K562 (cell line): ENCODE results near the gene THAP12. TPM values are rescaled to one million over a fixed set of nuclear protein-coding genes. Genes with fewer than 3 reads are reported as not detected.
A peak's percentile ranks its signal among the peaks of the same experiment; 100 is the strongest.

ENCODE experiments used
- ATAC-seq: fragments of 200-7000 bp; cut with Tn5 transposase; 3 replicates; pipeline ENCODE4 v1.9.1; 2020; ENCODE audit warnings: moderate library complexity
- BruUV-seq: library from RNA; stranded (reverse); fragments of 400-500 nt; replicated peaks from 2 replicates; lab custom pipeline; 2021; lab: Mats Ljungman, UMichigan
- CTCF ChIA-PET: fragments of 300-600 bp; formaldehyde crosslinking; extraction: SDS; loops from one replicate; lab custom pipeline; 2021; ENCODE audit warnings: low intra/inter-chr PET ratio; lab: Yijun Ruan, JAX
- POLR2A ChIA-PET: fragments of 300-600, 350-650 bp; sonication (Branson Sonifier 250); formaldehyde crosslinking; extraction: SDS; loops from one replicate; lab custom pipeline; 2021; ENCODE audit warnings: antibody characterized with exemption, inconsistent platforms; lab: Yijun Ruan, JAX
- DNase-seq, 4 experiments: peaks; one replicate each; pipeline versions ENCODE4 v3.0.0 to v3.0.0-alpha.2; 2011 to 2018; ENCODE audit warnings: low spot score in 3 of 4, mixed read lengths in 3 of 4; ENCODE audit errors: extremely low read depth in 1 of 4
- FAIRE-seq: peaks from 2 replicates; lab custom pipeline; 2011; peaks lifted over from hg19 to GRCh38; lab: Jason Lieb, UNC
- H2AFZ ChIP-seq: 2 replicates; pipeline ENCODE4 v1.6.0; 2011; ENCODE audit warnings: low read depth, low read length, control low read depth, inconsistent platforms
- H3K27ac ChIP-seq: fragments of 200-600 bp; 3 replicates; pipeline ENCODE4 v1.8.0; 2011; ENCODE audit warnings: low read depth, mild to moderate bottlenecking, control low read depth, inconsistent platforms, low read length, moderate library complexity, mixed read lengths; ENCODE audit errors: extremely low read depth
- H3K27me3 ChIP-seq, 2 experiments: fragments of 300-600 bp in 1 of 2; 2 replicates in 1 of 2; 3 replicates in 1 of 2; pipeline versions ENCODE4 v1.6.0 to v1.8.0; 2011; ENCODE audit warnings: inconsistent platforms in 2 of 2, low read length in 2 of 2, mild to moderate bottlenecking in 1 of 2, mixed read lengths in 1 of 2, moderate library complexity in 1 of 2; ENCODE audit not compliant: control insufficient read depth in 2 of 2, insufficient read depth in 2 of 2
- H3K36me3 ChIP-seq: fragments of 300-600 bp; 3 replicates; pipeline ENCODE4 v1.8.0; 2011; ENCODE audit warnings: mild to moderate bottlenecking, low read length, inconsistent platforms; ENCODE audit not compliant: control insufficient read depth, insufficient read depth
- H3K4me1 ChIP-seq, 2 experiments: fragments of 200-600 bp in 1 of 2; replicated peaks in 1 of 2; 2 replicates in 1 of 2; 3 replicates in 1 of 2; pipeline versions ENCODE4 v1.5.1 to v1.8.0; 2011; ENCODE audit warnings: inconsistent platforms in 2 of 2, low read length in 2 of 2, mild to moderate bottlenecking in 1 of 2, mixed read lengths in 1 of 2, moderate library complexity in 1 of 2; ENCODE audit not compliant: control insufficient read depth in 2 of 2, insufficient read depth in 2 of 2
- H3K4me2 ChIP-seq: 2 replicates; pipeline ENCODE4 v1.6.1; 2011; ENCODE audit warnings: low read length, control low read depth, inconsistent platforms, mixed read lengths; ENCODE audit not compliant: insufficient read depth
- H3K4me3 ChIP-seq: fragments of 200-600 bp; sonication (generic), shearing (Covaris generic); 2 replicates; pipeline ENCODE4 v1.5.1; 2016; ENCODE audit warnings: control low read depth, inconsistent platforms
- H3K79me2 ChIP-seq: fragments of 200-600 bp; 3 replicates; pipeline ENCODE4 v1.8.0; 2011; ENCODE audit warnings: low read length, inconsistent platforms; ENCODE audit not compliant: control insufficient read depth, insufficient read depth
- H3K9ac ChIP-seq, 2 experiments: 2 replicates each; pipeline versions ENCODE4 v1.6.0 to v1.6.1; 2011; ENCODE audit warnings: low read depth in 2 of 2, low read length in 2 of 2, control low read depth in 1 of 2, inconsistent platforms in 1 of 2, mild to moderate bottlenecking in 1 of 2, mixed read lengths in 1 of 2; ENCODE audit not compliant: insufficient read depth in 1 of 2
- H3K9me1 ChIP-seq: one replicate; pipeline ENCODE4 v1.6.0; 2011; ENCODE audit warnings: inconsistent platforms, mild to moderate bottlenecking, low read length, moderate library complexity; ENCODE audit not compliant: control insufficient read depth, insufficient read depth
- H3K9me3 ChIP-seq: replicated peaks from 2 replicates; pipeline ENCODE4 v1.5.1; 2011; ENCODE audit warnings: low read depth, low read length, inconsistent platforms; ENCODE audit not compliant: control insufficient read depth, insufficient read depth
- H4K20me1 ChIP-seq: replicated peaks from 2 replicates; pipeline ENCODE4 v1.6.1; 2011; ENCODE audit warnings: low read length, inconsistent platforms, mixed read lengths; ENCODE audit not compliant: control insufficient read depth, insufficient read depth
- ARID1B ChIP-seq: fragments of 450-650 bp; IDR thresholded peaks from 2 replicates; pipeline ENCODE4 v1.6.1; 2016; ENCODE audit warnings: antibody characterized with exemption, mild to moderate bottlenecking, inconsistent platforms
- BCL6 ChIP-seq: fragments of 250-450 bp; sonication (Bioruptor Pico); IDR thresholded peaks from 2 replicates; pipeline ENCODE4 v1.4.0; 2020
- EP400 ChIP-seq: fragments of 450-650 bp; IDR thresholded peaks from 2 replicates; pipeline ENCODE4 v1.6.1; 2017; ENCODE audit warnings: antibody characterized with exemption, mild to moderate bottlenecking, moderate library complexity
- ETV5 ChIP-seq: sonication (generic); formaldehyde crosslinking; IDR thresholded peaks from 2 replicates; pipeline ENCODE4 v1.4.0; 2020; ENCODE audit warnings: low read depth, mild to moderate bottlenecking, missing genetic modification reagents
- HNRNPLL ChIP-seq: fragments of 200-400 bp; formaldehyde crosslinking; IDR thresholded peaks from 2 replicates; pipeline ENCODE4 v1.6.1; 2017; ENCODE audit warnings: low read length, low read depth, mild to moderate bottlenecking; ENCODE audit not compliant: poor library complexity, severe bottlenecking
- HNRNPUL1 ChIP-seq: fragments of 200-400 bp; formaldehyde crosslinking; IDR thresholded peaks from 2 replicates; pipeline ENCODE4 v1.6.1; 2017; ENCODE audit warnings: low read length
- JUN ChIP-seq, 2 experiments: sonication (generic) in 1 of 2; formaldehyde crosslinking in 1 of 2; IDR thresholded peaks; 2 replicates each; pipeline versions ENCODE4 v1.6.1 to v1.8.0; 2012 to 2022; ENCODE audit warnings: borderline replicate concordance in 2 of 2, mild to moderate bottlenecking in 2 of 2, improper control_type of control experiment in 1 of 2, low read depth in 1 of 2, low read length in 1 of 2, missing genetic modification reagents in 1 of 2
- KLF16 ChIP-seq: IDR thresholded peaks from 2 replicates; pipeline ENCODE4 v1.6.1; 2016; ENCODE audit warnings: antibody characterized with exemption
- LEF1 ChIP-seq: fragments of 450-650 bp; IDR thresholded peaks from 2 replicates; pipeline ENCODE4 v1.6.1; 2016; ENCODE audit warnings: mild to moderate bottlenecking
- MEF2D ChIP-seq: conservative IDR thresholded peaks from 2 replicates; pipeline ENCODE4 v1.6.1; 2016; ENCODE audit warnings: low read depth, missing genetic modification characterization, missing compliant biosample characterization
- NCOA4 ChIP-seq: fragments of 450-650 bp; IDR thresholded peaks from 2 replicates; pipeline ENCODE4 v1.6.1; 2018; ENCODE audit warnings: mild to moderate bottlenecking; ENCODE audit not compliant: partially characterized antibody
- NFRKB ChIP-seq: fragments of 450-650 bp; IDR thresholded peaks from 2 replicates; pipeline ENCODE4 v1.6.1; 2016; ENCODE audit warnings: low read depth
- NFXL1 ChIP-seq: fragments of 450-650 bp; formaldehyde crosslinking; IDR thresholded peaks from 2 replicates; pipeline ENCODE4 v1.4.0; 2021; ENCODE audit warnings: mild to moderate bottlenecking
- PHB ChIP-seq: fragments of 250-450 bp; sonication (Bioruptor Pico); IDR thresholded peaks from 2 replicates; pipeline ENCODE4 v1.5.0; 2021
- POLR2H ChIP-seq: IDR thresholded peaks from 2 replicates; pipeline ENCODE4 v1.6.1; 2016; ENCODE audit warnings: missing genetic modification characterization, low read depth, mild to moderate bottlenecking, control low read depth, missing compliant biosample characterization, moderate library complexity
- PTBP1 ChIP-seq: fragments of 200-400 bp; formaldehyde crosslinking; IDR thresholded peaks from 2 replicates; pipeline ENCODE4 v1.6.1; 2017; ENCODE audit warnings: low read depth, low read length
- PTRF ChIP-seq: fragments of 450-650 bp; IDR thresholded peaks from 2 replicates; pipeline ENCODE4 v1.6.1; 2016; ENCODE audit warnings: mild to moderate bottlenecking, missing genetic modification characterization, missing compliant biosample characterization
- PYGO2 ChIP-seq: fragments of 450-650 bp; IDR thresholded peaks from 2 replicates; pipeline ENCODE4 v1.6.1; 2016; ENCODE audit warnings: mild to moderate bottlenecking, missing genetic modification characterization, moderate library complexity, missing compliant biosample characterization
- RFX7 ChIP-seq: fragments of 250-450 bp; sonication (Bioruptor Pico); IDR thresholded peaks from 2 replicates; pipeline ENCODE4 v1.5.1; 2021; ENCODE audit warnings: mild to moderate bottlenecking
- SMARCA4 ChIP-seq: fragments of 450-650 bp; IDR thresholded peaks from 2 replicates; pipeline ENCODE4 v1.6.1; 2016
- SP2 ChIP-seq: IDR thresholded peaks from 2 replicates; pipeline ENCODE4 v1.6.1; 2011; ENCODE audit warnings: mild to moderate bottlenecking, low read depth, low read length, moderate library complexity; ENCODE audit not compliant: poor library complexity, severe bottlenecking; ENCODE audit errors: extremely low read depth
- SRSF3 ChIP-seq: fragments of 200-400 bp; formaldehyde crosslinking; IDR thresholded peaks from 2 replicates; pipeline ENCODE4 v1.6.1; 2016; ENCODE audit warnings: mild to moderate bottlenecking, low read length, moderate library complexity; ENCODE audit not compliant: insufficient read depth
- TSC22D4 ChIP-seq: fragments of 450-650 bp; IDR thresholded peaks from 2 replicates; pipeline ENCODE4 v1.6.1; 2016; ENCODE audit warnings: missing genetic modification characterization, missing biosample characterization, control low read depth
- ZFP30 ChIP-seq: fragments of 250-450 bp; sonication (Bioruptor Pico); IDR thresholded peaks from 2 replicates; pipeline ENCODE4 v1.8.0; 2022; ENCODE audit warnings: moderate library complexity, mild to moderate bottlenecking, inconsistent platforms, borderline replicate concordance
- ZNF24 ChIP-seq: fragments of 450-650 bp; IDR thresholded peaks from 2 replicates; pipeline ENCODE4 v1.6.1; 2016
- ZNF444 ChIP-seq: fragments of 250-450 bp; sonication (Bioruptor Pico); IDR thresholded peaks from 2 replicates; pipeline ENCODE4 v1.4.0; 2020; ENCODE audit warnings: mild to moderate bottlenecking, moderate library complexity
- WGBS: fragments of 100-300 bp; shearing (Covaris generic); methylation state at CpG from one replicate; pipeline ENCODE4 v1.1.6; 2016; ENCODE audit warnings: low coverage, mixed read lengths; ENCODE audit not compliant: insufficient coverage; ENCODE audit errors: missing lambda C conversion rate; 5-methylcytosine and 5-hydroxymethylcytosine counted together
- in situ Hi-C: fragments of 300-500 bp; cut with MboI; formaldehyde crosslinking; loops from 4 replicates; pipeline ENCODE4 v1.15.0; 2018; ENCODE audit warnings: inconsistent platforms, mixed read lengths
- intact Hi-C: fragments of 100-400 bp; cut with micrococcal nuclease; formaldehyde crosslinking; loops from 2 replicates; pipeline ENCODE4 v1.14.2; 2022
- polyA plus RNA-seq, 8 experiments: library from polyadenylated mRNA; depleted of rRNA in 4 of 8; stranded (reverse) in 5 of 8; unstranded in 3 of 8; fragments of >200 nt; fragmentation: Nextera tagmentation in 2 of 8; fragmentation: Illumina TruSeq in 1 of 8; extraction: Ambion mirVana in 2 of 8; extraction: Trizol in 1 of 8; gene quantifications; 2 replicates each; pipeline versions ENCODE4 v1.2.1 to v1.2.3, GENCODE V29; 2011 to 2014; ENCODE audit warnings: inconsistent platforms in 1 of 8, missing spikeins in 1 of 8
- total RNA-seq, 7 experiments: library from RNA; depleted of rRNA in 6 of 7; stranded (reverse); fragments of >200 nt in 6 of 7; fragmentation: Illumina TruSeq in 2 of 7; extraction: Trizol in 2 of 7; gene quantifications; 2 replicates each; pipeline versions ENCODE4 v1.2.1 to v1.2.3, GENCODE V29; 2011 to 2021; ENCODE audit warnings: low replicate concordance in 1 of 7
- TF ChIP-seq, protein P1 (sequence below): fragments of 250-450 bp; sonication (Bioruptor Pico); IDR thresholded peaks from 2 replicates; pipeline ENCODE4 v1.8.0; 2022; ENCODE audit warnings: moderate library complexity, mild to moderate bottlenecking, inconsistent platforms

Gene THAP12
- total and polyA plus RNA-seq, 9 of the 15 experiments (the other 6 are each of a cell fraction or from before 2014, with no cell fraction given) = 28.1 to 103 (median 57.8) TPM

DNA sequence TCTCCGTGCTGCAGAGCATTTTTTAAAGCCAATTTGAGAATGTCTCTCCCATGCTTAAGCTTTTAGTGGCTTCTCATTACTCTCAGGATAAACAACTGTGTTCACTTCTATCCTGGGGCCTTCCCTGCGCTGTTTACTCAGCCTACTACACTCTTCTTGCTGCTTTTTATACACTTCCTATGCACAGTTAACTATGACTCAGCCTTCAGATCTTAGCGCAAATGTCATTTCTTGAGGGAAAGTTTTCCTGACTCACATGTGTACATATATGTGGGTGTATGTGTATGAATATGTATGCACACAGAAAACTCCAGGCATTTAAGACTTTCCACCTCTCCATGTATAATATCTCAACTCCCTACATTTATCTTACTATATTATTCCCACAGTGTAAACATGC, 9.8 kb downstream of the THAP12 start:
- POLR2A ChIA-PET = interaction anchor here (0.6 kb wide), 2 partner anchors 509 to 659 kb away, joined by 3 to 4 read pairs; no protein-coding TSS in a partner anchor
- peak overlapping the region; percentile 40; the same call in 1 of the 2 replicates for H3K4me2 ChIP-seq
- no peak for TF ChIP-seq PTBP1
- peak; percentile 77; the same call in 1 of the 2 replicates for TF ChIP-seq ZNF24
- 0 out of 2 replicates have a peak, but pooled peaks have one; percentile 30 for TF ChIP-seq LEF1
- no peak for TF ChIP-seq SP2
- TF ChIP-seq KLF16 = no peak
- no peak for TF ChIP-seq RFX7
- no peak for TF ChIP-seq EP400
- no peak for TF ChIP-seq PYGO2
- TF ChIP-seq SRSF3 = no peak
- TF ChIP-seq TSC22D4 (tag) = no peak
- peak; percentile 72; the same call in 1 of the 2 replicates for TF ChIP-seq SMARCA4
- TF ChIP-seq PTRF (tag) = no peak
- TF ChIP-seq ZNF444 (CRISPR knock-in tag) = no peak
- no peak for TF ChIP-seq NFRKB
- TF ChIP-seq MEF2D (tag) = no peak
- TF ChIP-seq BCL6 (CRISPR knock-in tag) = no peak
- no peak for TF ChIP-seq PHB (CRISPR knock-in tag)
- TF ChIP-seq POLR2H (tag) = no peak
- no peak for TF ChIP-seq HNRNPUL1
- TF ChIP-seq ARID1B = peak; percentile 33; the same call in 1 of the 2 replicates
- no peak for TF ChIP-seq NFXL1 (CRISPR knock-in tag)
- no peak for TF ChIP-seq ZFP30 (CRISPR knock-in tag)
- TF ChIP-seq, protein P1, sequence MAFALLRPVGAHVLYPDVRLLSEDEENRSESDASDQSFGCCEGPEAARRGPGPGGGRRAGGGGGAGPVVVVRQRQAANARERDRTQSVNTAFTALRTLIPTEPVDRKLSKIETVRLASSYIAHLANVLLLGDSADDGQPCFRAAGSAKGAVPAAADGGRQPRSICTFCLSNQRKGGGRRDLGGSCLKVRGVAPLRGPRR (CRISPR knock-in tag) = no peak
- no peak for TF ChIP-seq NCOA4
- peak; percentile 96 for TF ChIP-seq HNRNPLL
- TF ChIP-seq ETV5 = no peak
- peak; percentile 27; the same call in 1 of the 2 replicates for TF ChIP-seq JUN (IDR thresholded peaks at IDR 0.05; ENCODE audit: borderline replicate concordance, low read depth, low read length)
- TF ChIP-seq JUN (CRISPR knock-in tag; IDR thresholded peaks at IDR 0.05; ENCODE audit: borderline replicate concordance) = no peak

More for the DNA sequence above, 9.8 kb downstream of the THAP12 start:
- Histone ChIP-seq H3K9me3 (no peaks in the 10 kb centered on the region), H3K36me3 (no peaks in the 10 kb centered on the region), H4K20me1 (peaks cover 19% of the 10 kb centered on the region), H3K27me3 (no peaks in the 10 kb centered on the region), H3K4me3 (no peak overlapping the region), H2AFZ (no peak overlapping the region), H3K79me2 (peaks cover 96% of the 10 kb centered on the region), H3K9me1 (no peaks in the 10 kb centered on the region), H3K4me1 (peaks cover 4 to 11% of the 10 kb centered on the region in 2 experiments), H3K9ac (0 out of 4 replicates have a peak overlapping the region, but pooled peaks of 1 of the 2 experiments have one; percentile 2), H3K27ac (peak overlapping the region; percentile 42; the same call in 2 of the 3 replicates)
- FAIRE-seq = peak; percentile 58
- BruUV-seq = TSS peak; percentile 12
- DNase-seq = peak in 2 of 4 experiments; percentile 36 to 51
- intact Hi-C loops = no loop called here
- CTCF ChIA-PET = no interaction called here
- WGBS = 17% methylated on average over 3 of the region's 3 CpGs
- in situ Hi-C loops = no loop called here
- peak; percentile 75 for ATAC-seq
